Right ventricle myocardium superior (tissue), 1 donor: ENCODE data around the gene TRABD2B. TPM values are rescaled to one million over a fixed set of nuclear protein-coding genes. Genes with fewer than 3 reads are reported as not detected.

Source experiments
- ATAC-seq: fragments of 200-7000 bp; cut with Tn5 transposase; one replicate; pipeline ENCODE4 v1.9.1; 2020; ENCODE audit warnings: mild to moderate bottlenecking; ENCODE audit not compliant: poor library complexity
- DNase-seq: peaks from one replicate; pipeline ENCODE4 v3.0.0-alpha.2; 2020
- intact Hi-C: fragments of 100-400 bp; cut with DNase I; formaldehyde crosslinking; loops from one replicate; pipeline ENCODE4 v1.11.2; 2022
- total RNA-seq: library from RNA; stranded (reverse); fragmentation: NEBNext Ultra II Directional; extraction: Animal tissue kit (Norgen Biotek cat#: 25700); gene quantifications from one replicate; pipeline ENCODE4 v1.2.1, GENCODE V29; 2021
- donor health status: DM: no; HTN: yes; CAD: no; lungs with severe emphysema.

The TRABD2B gene
- total RNA-seq, 1 donor from 2014 or later, result 0.51 TPM

DNA sequence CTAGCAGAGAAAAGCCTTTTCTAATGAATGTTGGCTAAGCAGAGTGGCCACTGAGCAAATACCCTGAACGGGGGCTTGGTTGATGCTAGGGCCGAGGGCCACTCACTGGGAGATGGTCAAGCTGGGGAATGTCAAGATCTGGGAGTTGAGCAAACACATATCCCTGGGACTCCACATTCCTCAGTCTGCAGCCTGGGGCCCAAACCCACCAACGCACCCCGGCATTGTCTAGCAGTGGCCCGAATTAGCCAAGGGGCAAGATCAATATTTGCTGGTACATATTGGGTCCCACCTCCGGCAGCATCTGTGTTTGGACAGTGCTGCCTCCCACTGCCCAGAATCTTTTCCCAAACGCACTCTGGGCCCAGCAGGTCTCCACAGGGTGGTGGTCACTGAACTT is 144.1 kb downstream of the TRABD2B start:
- ATAC-seq (no peak), DNase-seq (no peak)
- intact Hi-C loops, result no loop called here

DNA sequence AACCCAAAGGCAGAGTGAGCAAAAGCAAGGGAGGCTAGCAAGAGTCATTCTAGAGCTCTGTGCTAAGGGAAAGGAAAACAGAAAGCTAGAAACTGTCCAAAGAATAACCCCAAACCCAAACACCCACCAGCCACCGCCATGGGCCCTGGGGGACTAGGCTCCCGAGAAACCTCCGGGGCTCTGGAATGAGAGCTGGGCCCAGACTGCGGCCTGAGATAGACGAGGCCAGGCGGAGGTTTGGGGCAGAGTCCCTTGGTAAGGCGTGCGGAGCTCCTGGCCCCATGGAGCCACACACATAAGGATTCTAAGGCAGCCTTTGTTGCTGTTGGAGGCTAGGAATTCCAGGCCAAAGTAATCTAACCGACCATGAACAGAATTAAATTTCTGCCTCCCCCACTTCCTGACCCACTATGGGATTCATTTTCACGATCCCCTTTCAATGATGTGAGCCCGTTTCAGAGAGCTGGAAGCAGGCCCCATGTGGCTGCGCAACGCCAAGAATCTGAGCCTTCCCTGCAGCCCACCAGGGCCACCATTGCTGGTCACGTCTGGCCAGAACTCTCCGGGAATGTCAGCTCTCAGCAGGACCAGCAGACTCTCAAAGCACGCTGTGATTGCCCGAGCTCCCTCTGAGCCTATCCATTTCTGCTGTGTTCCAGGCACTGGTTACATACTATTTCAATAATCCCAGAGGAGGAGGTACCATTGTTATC is 145.0 kb downstream of the TRABD2B start:
- DNase-seq (no peak), ATAC-seq (no peak)
- intact Hi-C loops, result no loop called here

DNA sequence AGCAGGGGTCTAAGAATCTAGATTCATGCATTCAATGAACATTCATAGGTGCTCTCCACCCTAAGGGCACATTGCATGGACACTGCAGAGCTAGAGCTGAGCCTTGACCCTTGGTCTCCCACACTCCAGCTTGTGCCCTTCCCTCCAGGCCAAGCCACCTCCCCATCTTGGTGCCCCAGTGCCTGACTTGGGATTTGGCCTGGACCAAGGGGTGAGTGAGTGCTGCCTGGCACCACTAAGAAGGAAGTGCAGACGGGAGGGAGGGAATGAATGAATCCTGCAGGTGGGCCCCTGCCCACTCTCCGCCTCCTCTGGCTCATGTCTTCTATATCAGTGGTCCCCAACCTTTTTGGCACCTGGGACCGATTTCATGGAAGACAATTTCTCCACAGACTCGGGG is 146.7 kb downstream of the TRABD2B start:
- no peak for DNase-seq
- intact Hi-C loops, result no loop called here
- no peak for ATAC-seq

DNA sequence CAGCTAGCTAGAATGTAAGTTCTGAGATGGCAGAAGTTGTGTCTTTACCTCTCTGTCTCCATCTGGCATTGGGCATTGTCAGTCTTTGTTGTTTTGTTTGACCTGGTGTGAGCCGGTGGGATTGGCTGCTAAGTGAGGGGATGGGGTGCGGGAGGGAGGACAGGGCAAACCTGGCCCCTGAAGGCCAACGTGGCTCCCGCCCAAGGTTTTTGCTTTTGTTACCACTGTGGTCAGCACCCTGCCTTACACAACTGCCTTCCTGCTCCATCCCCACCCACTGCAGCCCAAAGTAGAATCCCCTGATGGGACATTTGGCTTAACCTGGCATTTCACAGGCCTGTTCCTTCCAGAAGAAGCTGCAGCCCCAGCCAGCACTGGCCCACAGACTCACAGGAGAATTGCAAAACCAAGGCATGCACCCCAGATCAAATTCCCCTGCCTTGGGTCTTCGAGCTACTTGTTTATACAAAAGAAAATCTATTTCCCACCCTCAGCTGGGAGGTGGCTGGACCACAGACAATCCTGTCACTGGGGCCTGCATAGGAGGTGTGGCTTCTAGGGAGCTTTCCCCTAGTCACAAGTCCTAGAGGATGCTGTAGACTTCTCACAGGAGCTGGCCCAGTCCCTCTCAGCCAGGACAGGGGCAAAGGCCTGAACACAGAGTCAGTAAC is 147.5 kb downstream of the TRABD2B start:
- intact Hi-C loops, result no loop called here
- peak; percentile 36 for ATAC-seq

DNA sequence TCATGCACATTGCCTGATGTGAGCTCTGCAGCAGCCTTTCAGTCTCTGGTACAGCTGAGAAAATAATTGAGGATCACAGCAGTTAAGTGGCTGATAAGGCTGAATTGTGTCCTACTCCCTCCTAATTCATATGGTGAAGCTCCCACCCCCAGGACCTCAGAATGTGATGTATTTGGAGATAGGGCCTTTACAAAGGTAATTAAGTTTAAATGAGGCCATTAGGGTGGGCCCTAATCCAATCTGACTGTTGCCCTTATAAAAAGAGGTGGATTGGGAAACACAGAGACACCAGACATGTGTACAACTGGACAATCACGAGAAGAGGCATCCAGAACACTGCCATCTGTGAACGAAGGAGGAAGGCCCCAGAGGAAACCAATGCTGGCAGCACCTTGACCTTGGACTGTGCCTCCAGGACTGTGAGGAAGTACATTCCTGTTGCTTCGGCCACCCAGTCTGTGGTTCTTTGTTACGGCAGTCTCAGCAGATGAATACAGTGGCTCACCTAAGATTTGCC is 148.1 kb downstream of the TRABD2B start:
- intact Hi-C loops, result no loop called here
- peak; percentile 34 for ATAC-seq
- DNase-seq, result no peak

More for the DNA sequence above, 147.5 kb downstream of the TRABD2B start:
- DNase-seq, result no peak

DNA sequence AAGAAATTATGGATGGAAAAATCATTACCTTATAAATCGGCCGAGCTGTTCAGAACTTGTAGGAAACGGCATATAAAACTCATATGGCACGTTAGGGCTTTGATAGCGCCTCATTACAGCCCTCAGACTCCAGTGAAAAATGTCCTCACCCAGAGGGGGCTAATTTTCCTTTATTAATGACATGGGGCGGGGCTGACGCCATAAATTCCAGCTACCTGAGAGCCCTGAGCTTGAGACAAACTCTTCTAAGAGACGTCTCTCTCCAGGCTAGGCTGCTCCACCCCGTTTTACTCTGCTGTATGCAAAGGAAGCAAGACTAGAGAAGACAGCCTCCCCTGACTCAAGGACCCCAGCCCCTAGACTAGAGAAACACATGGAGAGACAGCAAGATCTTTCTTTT is 149.4 kb downstream of the TRABD2B start:
- intact Hi-C loops, result no loop called here
- DNase-seq (no peak), ATAC-seq (no peak)

DNA sequence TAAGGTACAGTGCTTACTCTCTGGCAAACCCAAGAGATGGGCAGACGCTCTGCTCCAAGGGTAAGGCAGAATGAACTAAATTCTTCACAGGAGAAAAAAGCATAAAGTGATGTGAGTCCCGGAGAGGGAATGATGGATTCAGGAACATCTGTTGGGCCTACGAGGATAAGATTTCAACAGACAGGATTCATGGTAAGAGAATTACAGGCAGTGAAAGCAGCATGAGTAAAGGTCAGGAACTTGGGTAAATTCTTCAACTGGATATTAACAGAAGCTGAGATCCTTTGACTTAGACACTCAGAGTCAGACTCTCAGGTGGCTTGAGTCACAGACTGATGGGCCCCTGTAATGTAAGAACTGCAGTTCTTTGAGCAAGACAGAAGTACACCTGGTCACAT is 152.6 kb downstream of the TRABD2B start:
- intact Hi-C loops, result no loop called here
- ATAC-seq (no peak), DNase-seq (no peak)

DNA sequence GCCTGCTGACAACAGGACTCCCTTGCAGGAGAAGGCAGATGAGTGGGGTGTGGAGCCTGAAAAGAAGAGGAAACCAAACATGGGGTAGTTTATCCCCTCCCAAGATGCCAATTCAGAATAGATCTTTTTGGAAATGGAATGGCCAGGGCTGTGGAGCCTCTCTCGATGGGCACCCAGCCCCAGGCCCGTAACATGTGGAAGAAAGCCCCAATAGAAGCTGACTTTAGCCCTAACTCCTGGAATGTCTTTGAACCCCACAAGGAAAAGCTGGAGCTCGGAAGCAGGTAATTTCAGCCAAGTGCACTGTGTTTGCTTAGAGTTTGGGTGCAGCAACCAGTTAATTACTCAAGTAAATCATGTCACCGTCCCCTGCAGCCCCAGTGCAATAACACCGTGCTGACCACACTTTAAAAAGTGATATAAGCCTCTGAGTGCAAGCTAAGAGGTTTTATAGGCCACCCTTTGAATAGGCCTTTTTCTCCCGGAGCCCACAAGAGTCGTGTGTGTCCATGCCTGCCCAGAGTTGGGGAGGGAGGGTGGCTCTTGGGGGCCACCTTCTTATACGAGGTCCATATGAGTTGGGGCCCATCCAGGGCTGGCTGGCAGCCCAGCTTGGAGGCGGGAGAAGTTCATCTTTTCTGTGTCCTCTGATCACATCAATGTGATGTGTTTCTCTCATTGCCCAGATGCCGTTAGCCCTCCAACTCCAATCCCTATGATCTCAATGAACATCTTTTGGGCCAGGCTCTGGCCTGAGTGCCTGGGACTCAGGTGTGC is 153.2 kb downstream of the TRABD2B start:
- no peak for ATAC-seq
- no peak for DNase-seq
- intact Hi-C loops, result no loop called here

DNA sequence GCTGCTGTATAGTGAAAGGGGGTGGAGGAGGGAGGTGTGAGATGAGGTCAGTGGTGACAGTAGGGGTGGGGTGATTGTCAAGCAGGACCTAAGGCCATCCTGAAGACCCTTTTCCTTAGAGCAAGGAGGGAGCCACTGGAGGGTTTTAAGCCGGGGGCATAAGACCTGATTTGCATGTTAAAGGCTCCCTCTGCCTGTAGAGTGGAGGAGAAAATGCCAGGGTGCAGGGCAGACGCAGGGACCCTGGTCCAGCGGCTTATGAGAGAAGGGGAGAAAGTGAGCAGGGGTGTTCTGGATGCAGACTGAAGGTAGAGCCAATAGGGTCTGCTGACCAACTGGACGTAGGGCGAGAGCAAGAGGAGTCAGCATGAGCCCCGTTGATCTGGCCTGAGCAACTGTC is 154.1 kb downstream of the TRABD2B start:
- intact Hi-C loops, result no loop called here
- ATAC-seq (no peak), DNase-seq (no peak)

DNA sequence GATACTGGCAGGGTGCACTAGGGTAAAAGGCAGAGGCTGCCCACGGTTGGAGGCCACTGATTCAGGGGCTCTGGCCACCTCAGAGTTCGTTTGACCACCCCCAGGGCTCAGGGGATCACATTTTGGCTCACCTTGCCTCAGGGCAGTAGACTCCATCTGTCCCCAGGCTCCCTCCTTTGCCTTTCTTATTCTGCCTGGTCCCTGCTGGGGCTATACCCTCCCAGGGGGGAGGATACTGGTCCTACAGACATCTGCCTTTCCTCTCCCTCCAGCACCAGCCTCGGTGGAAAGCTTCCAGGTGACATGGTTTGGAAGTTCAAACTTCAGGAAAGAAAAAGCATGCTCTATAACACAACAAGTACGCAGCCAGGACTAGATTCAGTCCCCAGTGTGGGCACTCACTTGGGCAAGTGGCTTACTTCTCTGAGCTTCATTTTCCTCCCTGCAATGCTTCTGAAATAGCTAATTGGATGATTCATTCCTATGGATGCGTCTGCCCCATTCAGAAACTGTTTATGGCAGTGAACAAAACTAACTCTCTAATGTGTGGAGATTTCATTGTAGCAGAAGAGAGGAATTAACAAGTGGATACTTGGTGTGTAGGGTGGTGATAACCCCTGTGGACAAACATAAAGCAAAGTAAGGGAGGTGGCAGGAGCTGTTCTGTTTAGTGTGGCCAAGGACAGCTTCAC is 154.8 kb downstream of the TRABD2B start:
- intact Hi-C loops, result no loop called here
- DNase-seq (no peak), ATAC-seq (no peak)

DNA sequence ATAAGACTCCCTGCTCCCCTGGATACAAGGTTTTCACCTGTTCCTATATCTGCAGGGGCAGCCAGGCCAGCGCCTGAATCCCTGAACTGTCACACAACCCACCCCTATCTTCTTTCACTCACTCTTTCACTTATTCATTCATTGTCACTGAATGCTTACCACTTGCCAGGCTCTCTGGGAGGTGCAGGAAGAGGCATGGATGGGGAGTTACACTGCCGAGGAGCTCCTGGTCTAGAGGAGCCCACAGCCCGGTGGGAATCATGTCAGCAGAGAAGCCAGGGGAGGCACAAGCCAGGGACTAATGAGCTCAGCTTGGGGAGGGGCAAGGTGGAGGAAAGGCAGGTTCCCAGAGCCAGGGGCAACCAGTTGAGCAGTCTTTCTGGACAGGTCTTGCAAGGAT is 155.8 kb downstream of the TRABD2B start:
- ATAC-seq (no peak), DNase-seq (peak; percentile 21)
- intact Hi-C loops, result no loop called here

DNA sequence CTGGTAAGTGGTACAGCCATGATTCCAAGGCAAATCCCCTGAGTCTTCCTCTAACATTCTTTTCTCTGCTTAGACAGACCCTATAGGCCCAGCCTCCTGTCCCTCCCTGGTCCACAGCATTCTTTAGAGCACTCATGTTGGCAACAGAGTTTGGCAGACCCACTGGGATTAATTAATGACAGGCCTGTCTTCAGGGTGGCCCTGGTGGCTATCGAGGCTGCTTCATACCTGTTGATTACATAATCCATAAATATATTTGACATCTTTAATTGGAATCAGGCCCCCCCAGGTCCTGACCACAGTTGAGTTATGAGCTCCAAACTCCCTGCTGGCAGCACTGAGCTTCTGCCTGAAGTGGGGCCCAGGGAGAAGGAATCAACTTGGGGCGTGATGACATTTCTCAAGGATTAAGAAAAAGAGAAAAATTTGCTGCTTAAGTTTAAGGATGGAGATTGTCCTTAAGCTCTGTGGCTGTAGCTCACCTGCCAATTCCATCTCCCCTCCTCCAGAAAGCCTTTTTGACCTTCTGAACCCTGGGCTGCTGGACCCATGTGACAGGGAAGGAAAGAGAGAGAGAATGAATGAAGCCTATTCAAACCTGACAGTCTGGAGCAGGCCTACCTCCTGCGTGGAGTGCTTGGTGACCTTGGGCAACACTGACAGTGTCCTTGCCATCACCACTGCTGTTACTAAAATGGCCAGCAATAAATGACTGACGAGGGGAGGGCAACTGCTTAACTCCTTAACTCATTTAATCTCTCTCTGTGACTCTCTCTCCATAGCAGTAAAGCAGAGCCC is 156.6 kb downstream of the TRABD2B start:
- ATAC-seq (no peak), DNase-seq (peak; percentile 3)
- intact Hi-C loops, result no loop called here

DNA sequence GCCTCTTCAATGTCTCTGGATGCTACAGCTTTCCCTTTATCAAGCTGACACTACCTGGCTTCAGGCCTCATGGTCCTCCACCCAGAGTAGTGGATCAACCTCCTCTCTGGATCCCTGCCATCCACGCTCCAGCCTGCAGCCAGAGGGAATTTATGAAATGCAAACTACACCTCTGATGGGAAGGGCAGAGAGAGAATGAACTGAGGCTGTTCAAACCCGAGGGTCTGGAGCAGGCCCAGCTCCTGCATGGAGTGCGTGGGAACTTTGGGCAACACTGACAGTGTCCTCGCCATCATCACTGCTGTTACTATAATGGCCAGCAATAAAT is 157.8 kb downstream of the TRABD2B start:
- intact Hi-C loops, result no loop called here
- peak; percentile 38 for DNase-seq
- no peak for ATAC-seq

DNA sequence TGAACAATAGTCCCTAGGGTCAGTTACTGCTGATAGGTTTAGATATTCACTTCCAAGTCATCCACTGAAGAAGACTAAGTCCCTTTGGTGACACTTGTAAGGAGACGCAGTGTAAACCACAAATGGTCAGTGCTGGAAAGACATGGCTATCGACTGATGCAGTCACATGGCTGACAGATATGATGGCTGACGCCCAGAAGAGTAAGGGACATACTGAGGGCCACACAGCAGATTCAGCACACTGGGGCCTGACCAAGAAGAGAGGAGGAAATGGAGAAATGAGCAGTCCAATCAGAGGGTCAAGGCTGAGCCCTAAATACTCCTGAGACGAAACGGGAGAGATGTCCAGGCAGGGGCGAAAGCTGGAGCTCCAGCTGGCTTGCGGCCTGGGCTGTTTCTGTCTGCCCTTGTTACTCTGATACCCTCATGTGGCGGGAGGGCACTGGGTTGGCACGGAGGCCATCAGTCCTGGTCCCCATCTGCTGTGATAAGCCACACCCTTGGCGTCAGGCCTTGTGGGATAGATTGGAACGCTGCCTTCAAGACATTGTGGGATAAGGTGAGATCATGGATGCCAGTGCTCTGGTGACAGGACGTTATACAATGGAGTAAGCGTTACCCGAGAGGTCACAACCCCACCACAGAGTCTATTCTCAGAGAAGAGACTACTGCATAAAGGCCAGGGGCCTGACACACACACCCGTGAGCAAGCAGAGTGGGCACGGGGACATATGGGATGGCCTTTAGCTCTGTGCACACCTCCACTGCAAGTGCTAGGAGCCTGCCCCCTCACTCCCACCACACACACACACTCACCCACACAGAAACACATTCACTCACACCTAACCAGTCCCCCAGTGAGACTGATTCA is 158.4 kb downstream of the TRABD2B start:
- intact Hi-C loops, result no loop called here
- DNase-seq, result peak; percentile 34
- no peak for ATAC-seq

DNA sequence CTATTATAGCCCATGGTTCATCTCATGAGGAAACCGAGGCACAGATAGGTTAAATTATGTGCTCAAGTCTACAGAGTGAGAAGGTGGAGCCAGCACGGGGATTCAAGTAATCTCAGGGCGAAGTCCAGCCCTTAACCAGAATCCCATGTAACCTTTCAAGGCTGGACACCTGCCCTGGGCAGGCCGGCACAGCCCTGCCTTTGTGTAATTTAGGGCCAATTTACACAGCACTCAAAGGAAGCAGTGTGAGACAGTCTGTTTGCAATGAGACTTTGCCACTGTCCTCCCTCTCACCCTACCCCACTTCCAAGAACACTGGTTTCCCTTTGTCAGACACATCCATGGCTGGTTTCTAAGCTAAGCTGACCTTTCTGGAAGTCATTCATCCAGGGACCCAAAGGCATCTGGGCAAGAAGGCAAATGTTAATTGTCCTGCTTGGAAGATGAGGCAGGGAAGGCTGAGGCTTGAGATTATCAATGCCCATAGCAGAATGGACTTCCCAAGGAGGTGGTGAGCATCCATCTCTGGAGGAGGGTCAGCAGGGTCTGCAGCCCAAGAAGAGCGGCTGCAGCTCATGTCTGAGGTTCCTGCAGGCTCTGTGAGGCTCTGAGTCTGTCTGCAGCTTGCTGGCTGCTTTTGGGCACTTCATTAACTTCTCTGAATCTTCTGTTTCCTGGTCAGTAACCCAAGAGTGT is 159.2 kb downstream of the TRABD2B start:
- intact Hi-C loops, result no loop called here
- DNase-seq (peak; percentile 22), ATAC-seq (peak; percentile 36)

DNA sequence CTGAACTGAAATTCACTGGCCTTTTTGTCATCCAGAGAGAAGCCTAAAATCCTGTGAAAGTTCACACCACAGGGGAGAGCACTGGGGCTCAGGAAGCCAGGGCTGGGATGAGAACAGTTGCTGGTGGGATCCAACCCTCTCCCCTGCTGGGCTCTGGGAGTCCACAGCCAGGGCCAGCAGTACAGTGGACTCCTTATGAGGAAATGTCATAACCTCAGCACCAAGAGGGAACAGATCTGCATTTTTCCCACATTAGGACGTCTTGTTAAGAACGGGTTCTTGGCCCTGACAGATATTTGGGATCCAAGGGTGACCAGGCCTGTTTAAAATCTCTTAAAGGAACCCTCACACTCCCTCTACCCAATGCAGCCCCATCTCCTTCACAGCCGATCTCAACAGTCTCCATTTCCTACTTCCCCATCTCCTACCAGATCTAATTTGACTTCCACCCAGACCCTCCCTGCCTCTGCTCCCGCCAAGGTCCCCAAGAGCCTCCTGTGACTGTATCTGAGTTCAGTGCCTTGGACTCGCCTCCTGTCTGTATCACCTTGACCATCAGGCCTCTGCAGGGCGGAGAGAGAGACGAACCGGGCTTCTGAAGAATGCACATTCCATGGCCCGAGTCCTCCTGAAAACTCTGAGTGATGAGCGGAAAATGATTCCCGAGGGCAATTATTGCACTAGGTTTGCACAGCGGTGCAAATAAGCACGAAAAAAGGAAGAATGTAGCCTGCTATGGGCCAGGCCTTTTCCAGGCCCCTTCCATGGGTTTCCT is 159.9 kb downstream of the TRABD2B start:
- DNase-seq (peak; percentile 58), ATAC-seq (peak; percentile 80)

More for the DNA sequence above, 159.9 kb downstream of the TRABD2B start:
- intact Hi-C loops, result no loop called here
